ENCODE measurements around the gene AIRE.
"Not testable (repeated sequence)": the region's sequence is repeated elsewhere in the genome, so short reads cannot be mapped to it uniquely, and the experiment has no call there.

Gene AIRE

GRCh38 chr21:44267655-44268142 is 18.0 kb upstream of the AIRE start:
- no peak for DNase-seq

GRCh38 chr21:44269090-44269489 is 16.6 kb upstream of the AIRE start:
- DNase-seq, result no peak

- no peak for DNase-seq
Measured at GRCh38 chr21:44271558-44272283, 14.0 kb upstream of the AIRE start.

- no peak for DNase-seq
Measured at GRCh38 chr21:44272284-44272858, 13.3 kb upstream of the AIRE start.

GRCh38 chr21:44273046-44273445 is 12.6 kb upstream of the AIRE start:
- no peak for DNase-seq

DNA sequence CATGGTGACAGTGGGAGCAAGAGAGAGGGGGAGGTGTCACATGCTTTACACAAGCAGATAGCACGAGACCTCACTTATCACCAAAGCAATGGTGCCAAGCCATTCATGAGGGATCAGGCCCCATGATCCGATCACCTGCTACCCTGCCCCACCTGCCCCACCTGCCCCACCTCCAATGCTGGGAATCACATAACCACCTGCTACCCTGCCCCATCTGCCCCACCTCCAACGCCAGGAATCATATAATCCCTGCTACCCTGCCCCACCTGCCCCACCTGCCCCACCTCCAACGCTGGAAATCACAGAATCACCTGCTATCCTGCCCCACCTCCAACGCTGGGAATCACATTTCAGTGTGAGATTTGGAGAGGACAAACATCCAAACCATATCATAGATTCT is 10.6 kb upstream of the AIRE start:
- DNase-seq, result no peak

GRCh38 chr21:44279354-44280260 is 6.1 kb upstream of the AIRE start:
- DNase-seq, result no peak

- no peak for DNase-seq
Measured at GRCh38 chr21:44281801-44282200, 3.9 kb upstream of the AIRE start.

- no peak for DNase-seq
Measured at GRCh38 chr21:44282370-44282769, 3.3 kb upstream of the AIRE start.

DNA sequence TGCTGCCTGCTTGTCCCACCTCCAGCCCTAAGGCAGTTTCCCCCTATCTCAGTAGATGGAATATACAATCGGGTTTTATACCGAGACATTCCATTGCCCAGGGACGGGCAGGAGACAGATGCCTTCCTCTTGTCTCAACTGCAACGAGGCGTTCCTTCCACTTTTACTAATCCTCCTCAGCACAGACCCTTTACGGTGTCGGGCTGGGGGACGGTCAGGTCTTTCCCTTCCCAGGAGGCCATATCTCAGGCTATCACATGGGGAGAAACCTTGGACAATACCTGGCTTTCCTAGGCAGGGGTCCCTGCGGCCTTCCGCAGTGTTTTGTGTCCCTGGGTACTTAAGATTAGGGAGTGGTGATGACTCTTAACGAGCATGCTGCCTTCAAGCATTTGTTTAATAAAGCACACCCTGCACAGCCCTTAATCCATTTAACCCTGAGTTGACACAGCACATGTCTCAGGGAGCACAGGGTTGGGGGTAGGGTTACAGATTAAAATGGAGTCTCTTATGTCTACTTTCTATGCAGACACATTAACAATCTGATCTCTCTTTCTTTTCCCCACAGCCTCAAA is 2.4 kb upstream of the AIRE start:
- DNase-seq, result not testable (repeated sequence)

DNA sequence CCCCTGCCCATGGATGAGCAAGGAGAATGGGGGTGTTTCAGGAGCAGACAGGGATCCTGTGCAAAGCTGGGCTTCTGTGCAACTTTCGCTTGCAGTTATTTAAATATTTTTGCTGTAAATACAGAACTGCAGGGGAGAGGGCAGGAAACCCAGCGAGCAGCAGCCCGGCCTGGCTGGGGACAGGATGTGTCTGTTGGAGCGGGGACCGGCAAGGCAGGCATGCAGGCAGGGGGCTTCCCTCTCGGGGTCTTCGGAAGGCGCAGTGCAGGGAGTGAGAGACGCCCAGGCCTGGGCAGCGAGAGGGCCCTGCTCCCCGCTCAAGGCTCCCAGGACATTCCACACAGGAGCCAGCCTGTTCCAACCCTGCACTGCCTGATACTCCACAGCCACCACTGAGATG is 1.7 kb upstream of the AIRE start:
- DNase-seq, result no peak

- no peak for DNase-seq
Measured at GRCh38 chr21:44286086-44286715, 525 bp downstream of the AIRE start.

- no peak for DNase-seq
Measured at GRCh38 chr21:44286716-44287632, 1.3 kb downstream of the AIRE start.

DNA sequence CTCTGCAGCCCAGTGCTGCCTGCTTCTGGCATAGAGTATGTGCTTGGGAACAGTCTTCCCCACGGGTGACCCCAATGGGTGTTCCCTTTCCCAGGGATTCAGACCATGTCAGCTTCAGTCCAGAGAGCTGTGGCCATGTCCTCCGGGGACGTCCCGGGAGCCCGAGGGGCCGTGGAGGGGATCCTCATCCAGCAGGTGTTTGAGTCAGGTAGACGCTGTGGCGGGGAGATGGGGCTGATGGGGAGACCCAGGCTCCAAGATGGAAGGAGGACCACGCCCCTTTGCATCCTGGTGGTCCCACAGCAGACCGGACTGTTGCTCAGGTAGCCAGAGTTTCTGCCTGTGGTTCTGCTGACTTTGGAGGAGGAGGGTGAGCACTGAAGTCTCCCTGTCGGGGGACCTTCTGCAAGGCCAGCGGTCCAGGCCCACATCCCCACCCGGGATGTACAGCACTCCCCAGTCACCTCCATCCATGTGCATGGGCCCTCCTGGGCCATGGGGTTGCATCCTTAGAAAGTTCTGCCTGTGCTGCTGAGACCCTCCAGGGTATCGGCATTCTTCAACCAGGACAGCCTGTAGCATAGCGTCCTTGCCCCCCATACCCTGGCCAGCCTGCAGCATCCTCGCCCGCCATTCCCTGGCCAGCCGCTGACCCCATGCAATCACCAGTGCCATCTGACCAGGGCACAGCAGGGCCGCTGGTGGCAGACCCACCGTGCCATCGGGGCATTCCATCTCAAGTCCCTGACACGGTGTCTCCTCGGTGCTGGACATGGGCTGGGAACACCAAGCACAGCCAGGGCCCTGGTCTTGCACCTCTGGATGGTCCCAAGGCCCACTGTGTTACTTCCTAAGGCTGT is 2.8 kb downstream of the AIRE start:
- no peak for DNase-seq

DNA sequence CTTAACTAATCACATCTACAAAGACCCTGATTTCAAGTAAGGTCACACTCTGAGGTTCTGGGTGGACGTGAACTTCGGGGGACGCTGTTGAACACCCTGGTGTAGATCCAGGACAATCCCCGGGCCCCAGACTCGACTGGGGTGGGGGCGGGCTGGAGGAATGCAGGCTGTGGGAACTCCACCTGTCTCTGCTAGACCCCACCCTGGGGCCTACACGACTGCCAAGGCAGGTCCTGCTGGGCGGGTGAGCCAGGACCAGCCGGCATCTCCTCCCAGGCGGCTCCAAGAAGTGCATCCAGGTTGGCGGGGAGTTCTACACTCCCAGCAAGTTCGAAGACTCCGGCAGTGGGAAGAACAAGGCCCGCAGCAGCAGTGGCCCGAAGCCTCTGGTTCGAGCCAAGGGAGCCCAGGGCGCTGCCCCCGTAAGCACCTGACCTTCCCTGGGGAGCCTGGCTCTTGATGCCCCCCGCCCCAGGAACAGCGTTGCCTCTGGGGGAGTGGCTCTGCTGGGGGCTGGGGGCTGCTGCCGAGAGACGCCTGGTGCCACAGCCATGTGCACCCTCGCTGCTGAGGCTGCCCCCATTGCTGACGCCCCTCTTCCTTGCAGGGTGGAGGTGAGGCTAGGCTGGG is 3.8 kb downstream of the AIRE start:
- no peak for DNase-seq

DNA sequence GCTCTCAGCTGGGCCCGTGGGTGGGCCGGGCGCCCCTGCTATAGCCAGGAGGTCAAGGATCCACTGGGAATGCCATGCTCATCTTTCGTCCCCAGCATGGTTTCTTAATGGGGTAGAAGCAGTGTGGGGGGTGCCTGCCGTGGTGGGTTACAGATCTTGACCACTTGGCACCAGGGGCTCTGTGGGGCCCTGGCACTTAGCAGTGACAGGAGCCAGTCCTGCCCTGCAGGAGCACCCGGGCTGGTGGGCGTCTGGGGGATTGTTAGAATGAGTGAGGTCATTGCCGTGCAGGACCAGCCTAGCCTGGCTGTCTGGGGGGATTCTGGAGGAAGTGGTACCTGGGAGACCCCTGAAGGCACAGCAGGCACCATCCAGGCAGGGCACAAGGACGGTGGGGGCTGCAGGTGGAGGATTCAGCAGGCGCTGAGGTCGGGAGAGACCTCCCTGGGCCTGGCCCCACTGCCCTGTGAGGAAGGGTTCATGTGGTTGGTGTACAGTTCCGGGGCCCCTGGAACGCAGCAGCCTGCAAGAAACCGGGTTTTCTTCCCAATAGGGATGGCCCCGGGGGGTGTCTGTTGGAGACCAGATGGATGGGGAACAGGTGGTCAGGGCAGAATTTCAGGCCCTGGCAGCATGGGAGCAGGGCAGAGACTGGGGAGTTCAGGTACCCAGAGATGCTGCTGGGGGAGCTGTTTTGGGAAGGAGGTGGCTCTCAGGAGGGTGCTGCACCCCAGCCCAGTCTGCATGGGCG is 4.8 kb downstream of the AIRE start:
- no peak for DNase-seq

DNA sequence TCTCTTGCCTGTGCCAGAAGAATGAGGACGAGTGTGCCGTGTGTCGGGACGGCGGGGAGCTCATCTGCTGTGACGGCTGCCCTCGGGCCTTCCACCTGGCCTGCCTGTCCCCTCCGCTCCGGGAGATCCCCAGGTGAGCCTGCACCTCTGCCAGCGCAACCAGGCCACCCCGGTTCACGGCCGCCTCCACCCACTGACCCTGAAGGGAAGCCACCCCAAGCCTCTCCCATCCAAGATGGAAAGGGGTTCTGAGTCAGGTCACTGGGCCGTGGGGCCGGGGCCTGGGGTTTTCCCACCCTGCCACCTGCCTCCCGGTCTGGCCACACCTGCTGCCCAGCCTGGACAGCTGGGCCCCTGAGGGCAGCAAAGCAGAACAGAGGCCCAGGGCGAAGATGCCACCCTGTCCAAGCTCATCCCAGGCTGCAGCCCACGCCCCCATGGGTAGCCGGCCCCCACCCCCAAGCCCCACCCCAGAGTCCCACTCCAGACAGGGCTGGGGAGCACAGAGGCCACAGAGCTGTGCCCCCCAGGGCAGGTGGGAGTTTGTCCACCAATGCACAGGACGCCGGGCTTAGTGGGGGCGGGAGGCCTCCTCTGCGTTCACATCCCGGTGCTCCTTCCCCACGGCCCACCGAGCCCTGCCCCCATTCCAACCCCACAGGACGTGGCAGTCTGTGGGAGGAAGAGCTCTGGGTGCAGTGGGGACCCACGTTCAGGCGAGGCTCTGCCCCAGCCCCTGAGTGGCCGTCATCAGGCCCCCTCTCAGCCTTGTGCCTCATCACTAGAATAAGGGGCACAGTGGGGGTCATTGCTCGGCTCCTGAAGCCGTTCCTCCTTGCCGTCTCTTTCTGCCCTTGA is 5.6 kb downstream of the AIRE start:
- no peak for DNase-seq

Measured in T-helper 9 cell (primary cell).